Neural cell (in vitro differentiated cells): ENCODE results near the gene SAMMSON. TPM values are rescaled to one million over a fixed set of nuclear protein-coding genes. Genes with fewer than 3 reads are reported as not detected.

Experiments
- H2AFZ ChIP-seq: fragments of 200-600, 300-800 bp; sonication (generic), shearing (Covaris generic); 2 replicates; pipeline ENCODE4 v1.6.0; 2014; ENCODE audit warnings: low read depth, mild to moderate bottlenecking, antibody characterized with exemption, low read length, moderate library complexity
- H3F3A ChIP-seq: fragments of 200-600 bp; shearing (Covaris generic); 2 replicates; pipeline ENCODE4 v1.6.1; 2016; ENCODE audit warnings: mild to moderate bottlenecking, moderate library complexity, mixed read lengths, antibody characterized with exemption, low read length; ENCODE audit not compliant: insufficient read depth, poor library complexity, severe bottlenecking
- H3K27ac ChIP-seq: fragments of 200-600, 300-800 bp; sonication (generic), shearing (Covaris generic); 2 replicates; pipeline ENCODE4 v1.5.1; 2014; ENCODE audit warnings: mild to moderate bottlenecking, low read length, moderate library complexity
- H3K27me3 ChIP-seq: fragments of 300-800, 200-600 bp; sonication (generic), shearing (Covaris generic); 2 replicates; pipeline ENCODE4 v1.6.0; 2014; ENCODE audit warnings: mild to moderate bottlenecking, low read depth, low read length, moderate library complexity; ENCODE audit not compliant: insufficient read depth
- H3K36me3 ChIP-seq: fragments of 300-800, 200-600 bp; sonication (generic), shearing (Covaris generic); 2 replicates; pipeline ENCODE4 v1.5.1; 2014; ENCODE audit warnings: mild to moderate bottlenecking, antibody characterized with exemption, low read length, moderate library complexity; ENCODE audit not compliant: insufficient read depth
- H3K4me2 ChIP-seq: fragments of 300-800, 200-600 bp; sonication (generic), shearing (Covaris generic); 2 replicates; pipeline ENCODE4 v1.6.0; 2014; ENCODE audit warnings: mild to moderate bottlenecking, low read length
- H3K4me3 ChIP-seq: fragments of 300-800, 200-600 bp; sonication (generic), shearing (Covaris generic); 2 replicates; pipeline ENCODE4 v1.5.1; 2014; ENCODE audit warnings: mild to moderate bottlenecking, low read length, moderate library complexity
- H3K79me2 ChIP-seq: fragments of 200-600 bp; shearing (Covaris generic); replicated peaks from 2 replicates; pipeline ENCODE4 v1.6.0; 2014; ENCODE audit warnings: mild to moderate bottlenecking, low read length, moderate library complexity; ENCODE audit not compliant: insufficient read depth
- H3K9ac ChIP-seq: fragments of 300-800, 200-600 bp; sonication (generic), shearing (Covaris generic); 2 replicates; pipeline ENCODE4 v1.6.1; 2016; ENCODE audit warnings: mild to moderate bottlenecking, low read length, mixed read lengths
- H3K9me2 ChIP-seq: fragments of 200-600 bp; shearing (Covaris generic); 2 replicates; pipeline ENCODE4 v1.6.1; 2016; ENCODE audit warnings: mild to moderate bottlenecking, low read length, mixed read lengths; ENCODE audit not compliant: insufficient read depth
- H3K9me3 ChIP-seq: fragments of 200-600, 300-800 bp; sonication (generic), shearing (Covaris generic); 2 replicates; pipeline ENCODE4 v1.6.1; 2016; ENCODE audit warnings: mild to moderate bottlenecking, mixed run types, low read length, moderate library complexity, mixed read lengths
- H4K20me1 ChIP-seq: fragments of 200-600 bp; shearing (Covaris generic); 2 replicates; pipeline ENCODE4 v1.6.1; 2016; ENCODE audit warnings: mild to moderate bottlenecking, mixed run types; ENCODE audit not compliant: insufficient read depth
- EP300 ChIP-seq: fragments of 450-650 bp; conservative IDR thresholded peaks from 2 replicates; pipeline ENCODE4 v1.6.1; 2014; ENCODE audit warnings: antibody characterized with exemption, mild to moderate bottlenecking, moderate library complexity; ENCODE audit not compliant: poor library complexity, severe bottlenecking
- EZH2 ChIP-seq: fragments of 200-600, 300-800 bp; shearing (Covaris generic), sonication (generic); IDR thresholded peaks from 2 replicates; pipeline ENCODE4 v1.6.1; 2014; ENCODE audit warnings: antibody characterized with exemption, low read length, borderline replicate concordance, mild to moderate bottlenecking; ENCODE audit not compliant: insufficient read depth, poor library complexity, severe bottlenecking
- MXI1 ChIP-seq: fragments of 450-650 bp; conservative IDR thresholded peaks from 2 replicates; pipeline ENCODE4 v1.6.1; 2014; ENCODE audit warnings: antibody characterized with exemption, mild to moderate bottlenecking; ENCODE audit not compliant: poor library complexity, severe bottlenecking
- POLR2AphosphoS5 ChIP-seq: IDR thresholded peaks from 2 replicates; pipeline ENCODE4 v1.6.1; 2012
- RAD21 ChIP-seq: fragments of 450-650 bp; conservative IDR thresholded peaks from 2 replicates; pipeline ENCODE4 v1.6.1; 2014; ENCODE audit warnings: antibody characterized with exemption, mild to moderate bottlenecking, moderate library complexity
- SMC3 ChIP-seq: fragments of 450-650 bp; conservative IDR thresholded peaks from 2 replicates; pipeline ENCODE4 v1.6.1; 2014; ENCODE audit warnings: antibody characterized with exemption, mild to moderate bottlenecking, moderate library complexity; ENCODE audit not compliant: poor library complexity
- TAF1 ChIP-seq: IDR thresholded peaks from 2 replicates; pipeline ENCODE4 v1.6.1; 2012; ENCODE audit warnings: low read depth
- polyA plus RNA-seq: library from polyadenylated mRNA; depleted of rRNA; stranded (reverse); fragments of >200 nt; gene quantifications from 2 replicates; pipeline ENCODE4 v1.2.3, GENCODE V29; 2014
- TF ChIP-seq, protein P1 (sequence below): fragments of 450-650 bp; IDR thresholded peaks from 2 replicates; pipeline ENCODE4 v1.5.1; 2014; ENCODE audit warnings: antibody characterized with exemption, mild to moderate bottlenecking, moderate library complexity; ENCODE audit not compliant: poor library complexity, severe bottlenecking
- TF ChIP-seq, protein P2 (sequence below): IDR thresholded peaks from 2 replicates; pipeline ENCODE4 v1.6.1; 2012; ENCODE audit warnings: borderline replicate concordance

Gene SAMMSON
- polyA plus RNA-seq, 1 donor from 2014 or later = not detected

DNA sequence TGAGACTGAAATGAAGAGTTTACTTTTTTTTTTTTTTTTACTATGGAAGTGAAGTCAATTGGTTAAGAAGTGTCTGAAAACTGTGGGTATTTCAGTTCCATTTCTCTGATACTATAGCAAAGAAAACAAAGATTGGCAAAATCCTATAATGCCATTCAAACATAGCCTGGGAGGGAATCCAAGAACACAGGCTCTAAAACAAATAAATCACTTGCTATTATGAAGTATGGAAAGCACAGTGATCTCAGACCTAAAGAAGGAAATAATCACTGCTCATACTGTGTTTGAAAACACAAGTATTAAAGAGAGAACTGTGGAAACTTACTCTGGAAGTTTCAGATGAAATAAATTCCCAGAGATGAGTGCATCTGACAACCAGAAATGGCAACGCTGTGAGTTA lies 12.0 kb downstream of the SAMMSON start:
- TF ChIP-seq, protein P1, sequence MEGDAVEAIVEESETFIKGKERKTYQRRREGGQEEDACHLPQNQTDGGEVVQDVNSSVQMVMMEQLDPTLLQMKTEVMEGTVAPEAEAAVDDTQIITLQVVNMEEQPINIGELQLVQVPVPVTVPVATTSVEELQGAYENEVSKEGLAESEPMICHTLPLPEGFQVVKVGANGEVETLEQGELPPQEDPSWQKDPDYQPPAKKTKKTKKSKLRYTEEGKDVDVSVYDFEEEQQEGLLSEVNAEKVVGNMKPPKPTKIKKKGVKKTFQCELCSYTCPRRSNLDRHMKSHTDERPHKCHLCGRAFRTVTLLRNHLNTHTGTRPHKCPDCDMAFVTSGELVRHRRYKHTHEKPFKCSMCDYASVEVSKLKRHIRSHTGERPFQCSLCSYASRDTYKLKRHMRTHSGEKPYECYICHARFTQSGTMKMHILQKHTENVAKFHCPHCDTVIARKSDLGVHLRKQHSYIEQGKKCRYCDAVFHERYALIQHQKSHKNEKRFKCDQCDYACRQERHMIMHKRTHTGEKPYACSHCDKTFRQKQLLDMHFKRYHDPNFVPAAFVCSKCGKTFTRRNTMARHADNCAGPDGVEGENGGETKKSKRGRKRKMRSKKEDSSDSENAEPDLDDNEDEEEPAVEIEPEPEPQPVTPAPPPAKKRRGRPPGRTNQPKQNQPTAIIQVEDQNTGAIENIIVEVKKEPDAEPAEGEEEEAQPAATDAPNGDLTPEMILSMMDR = no peak
- TF ChIP-seq, protein P2, sequence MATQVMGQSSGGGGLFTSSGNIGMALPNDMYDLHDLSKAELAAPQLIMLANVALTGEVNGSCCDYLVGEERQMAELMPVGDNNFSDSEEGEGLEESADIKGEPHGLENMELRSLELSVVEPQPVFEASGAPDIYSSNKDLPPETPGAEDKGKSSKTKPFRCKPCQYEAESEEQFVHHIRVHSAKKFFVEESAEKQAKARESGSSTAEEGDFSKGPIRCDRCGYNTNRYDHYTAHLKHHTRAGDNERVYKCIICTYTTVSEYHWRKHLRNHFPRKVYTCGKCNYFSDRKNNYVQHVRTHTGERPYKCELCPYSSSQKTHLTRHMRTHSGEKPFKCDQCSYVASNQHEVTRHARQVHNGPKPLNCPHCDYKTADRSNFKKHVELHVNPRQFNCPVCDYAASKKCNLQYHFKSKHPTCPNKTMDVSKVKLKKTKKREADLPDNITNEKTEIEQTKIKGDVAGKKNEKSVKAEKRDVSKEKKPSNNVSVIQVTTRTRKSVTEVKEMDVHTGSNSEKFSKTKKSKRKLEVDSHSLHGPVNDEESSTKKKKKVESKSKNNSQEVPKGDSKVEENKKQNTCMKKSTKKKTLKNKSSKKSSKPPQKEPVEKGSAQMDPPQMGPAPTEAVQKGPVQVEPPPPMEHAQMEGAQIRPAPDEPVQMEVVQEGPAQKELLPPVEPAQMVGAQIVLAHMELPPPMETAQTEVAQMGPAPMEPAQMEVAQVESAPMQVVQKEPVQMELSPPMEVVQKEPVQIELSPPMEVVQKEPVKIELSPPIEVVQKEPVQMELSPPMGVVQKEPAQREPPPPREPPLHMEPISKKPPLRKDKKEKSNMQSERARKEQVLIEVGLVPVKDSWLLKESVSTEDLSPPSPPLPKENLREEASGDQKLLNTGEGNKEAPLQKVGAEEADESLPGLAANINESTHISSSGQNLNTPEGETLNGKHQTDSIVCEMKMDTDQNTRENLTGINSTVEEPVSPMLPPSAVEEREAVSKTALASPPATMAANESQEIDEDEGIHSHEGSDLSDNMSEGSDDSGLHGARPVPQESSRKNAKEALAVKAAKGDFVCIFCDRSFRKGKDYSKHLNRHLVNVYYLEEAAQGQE = no peak
- TF ChIP-seq TAF1 = no peak
- no peak for TF ChIP-seq MXI1
- TF ChIP-seq EZH2 = no peak
- no peak for TF ChIP-seq POLR2AphosphoS5

DNA sequence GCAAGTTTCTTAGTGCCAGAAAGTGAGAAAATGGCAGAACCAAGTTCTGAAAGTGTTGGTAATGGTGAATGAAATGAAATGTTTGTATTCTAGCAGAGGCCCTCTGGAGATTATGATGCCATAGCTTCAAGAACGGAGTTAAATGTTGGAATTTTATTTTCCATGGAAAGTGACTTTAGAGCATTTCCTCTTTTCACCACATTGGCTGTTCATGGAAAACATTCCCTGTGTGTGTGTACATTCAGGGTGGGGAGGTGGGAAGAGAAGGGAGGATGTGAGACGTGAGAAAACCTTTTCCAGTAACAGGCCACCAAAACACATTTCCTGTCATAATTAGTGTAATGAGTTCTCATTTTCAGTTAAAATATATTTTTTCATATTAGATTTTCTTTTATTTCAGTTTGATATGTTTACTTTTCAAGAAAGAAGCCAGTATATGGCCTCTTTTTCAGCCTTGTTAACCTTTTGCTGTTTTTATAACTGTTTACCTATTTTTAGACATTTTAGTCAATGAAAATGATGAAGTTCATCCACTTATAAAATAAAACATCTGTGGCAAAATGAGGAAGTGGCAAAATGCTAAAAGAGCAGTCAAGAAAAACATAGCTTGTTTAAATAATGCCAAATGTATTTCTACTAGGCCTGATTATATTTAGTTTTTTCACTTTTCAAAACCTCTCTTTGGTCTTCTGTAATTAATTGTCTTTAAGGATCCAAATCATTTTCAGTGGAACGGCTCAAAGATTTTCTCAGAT lies 21.6 kb downstream of the SAMMSON start:
- H3K9me3 ChIP-seq = no peaks in the 10 kb centered on the region
- no peaks in the 10 kb centered on the region for H3K9me2 ChIP-seq
- H3K4me3 ChIP-seq = no peak overlapping the region
- H3K4me2 ChIP-seq = no peak overlapping the region
- H3K9ac ChIP-seq = no peak overlapping the region
- no peaks in the 10 kb centered on the region for H3F3A ChIP-seq
- no peaks in the 10 kb centered on the region for H3K27me3 ChIP-seq
- no peaks in the 10 kb centered on the region for H3K36me3 ChIP-seq
- H2AFZ ChIP-seq = no peak overlapping the region
- no peaks in the 10 kb centered on the region for H4K20me1 ChIP-seq
- no peak overlapping the region for H3K27ac ChIP-seq
- no peaks in the 10 kb centered on the region for H3K79me2 ChIP-seq
- TF ChIP-seq MXI1 (no peak), POLR2AphosphoS5 (no peak), SMC3 (no peak), EZH2 (no peak), RAD21 (no peak), TAF1 (no peak), EP300 (no peak)
- TF ChIP-seq, protein P2 = no peak
- TF ChIP-seq, protein P1 = no peak

More for the DNA sequence above, 12.0 kb downstream of the SAMMSON start:
- Histone ChIP-seq H3K4me3 (no peak overlapping the region), H3K9me3 (no peaks in the 10 kb centered on the region), H3F3A (no peaks in the 10 kb centered on the region), H2AFZ (no peak overlapping the region), H3K9ac (no peak overlapping the region), H3K79me2 (no peaks in the 10 kb centered on the region), H3K4me2 (no peak overlapping the region), H3K27me3 (no peaks in the 10 kb centered on the region), H4K20me1 (no peaks in the 10 kb centered on the region), H3K27ac (no peak overlapping the region), H3K9me2 (no peaks in the 10 kb centered on the region), H3K36me3 (no peaks in the 10 kb centered on the region)
